Measurements from ENCODE around the gene RAP1GAP2. TPM values are rescaled to one million over a fixed set of nuclear protein-coding genes. Genes with fewer than 3 reads are reported as not detected.

Gene RAP1GAP2
- total RNA-seq, 1 donor from 2014 or later: 8.6 TPM

DNA sequence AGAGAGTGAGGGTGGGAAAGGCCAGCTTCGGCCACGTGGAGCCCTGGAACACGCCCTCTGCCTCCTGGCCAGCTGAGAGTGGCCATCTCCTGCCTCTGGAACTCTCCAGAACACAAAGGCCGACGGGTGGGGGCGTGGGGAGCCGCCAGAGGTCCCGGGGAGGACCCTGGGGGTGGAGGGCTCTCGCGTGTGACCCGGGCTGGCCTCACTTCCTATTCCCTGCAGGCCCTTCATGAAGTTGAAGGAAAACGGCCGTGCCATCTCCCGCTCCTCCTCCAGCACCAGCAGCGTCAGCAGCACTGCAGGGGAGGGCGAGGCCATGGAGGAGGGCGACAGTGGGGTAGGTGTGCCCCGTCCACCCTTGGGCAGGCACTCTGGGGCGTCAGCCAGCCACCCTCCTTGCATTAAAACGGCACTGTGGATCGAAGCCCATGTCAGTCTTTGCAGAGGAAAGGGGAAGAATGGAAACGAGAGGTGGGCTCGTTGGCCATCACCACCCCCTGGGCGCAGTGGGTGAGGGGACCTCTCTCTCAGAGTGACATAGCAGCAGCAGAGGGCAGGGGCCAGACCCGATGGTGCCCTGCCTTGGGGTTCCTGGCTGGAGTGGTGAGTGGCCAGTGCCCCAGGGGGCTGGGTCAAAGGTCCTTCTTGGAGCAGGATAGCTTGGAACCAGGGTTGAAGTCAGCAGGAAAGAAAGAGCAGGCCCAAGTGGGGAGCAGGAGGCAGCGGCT lies 230.1 kb downstream of the RAP1GAP2 start:
- Histone ChIP-seq H3K4me3 (ENCODE audit: insufficient read depth, low read depth, low read length) (no peak overlapping the region), H3K36me3 (ENCODE audit: insufficient read depth, low read length) (no peaks in the 10 kb centered on the region), H3K79me2 (ENCODE audit: insufficient read depth, low read length) (no peaks in the 10 kb centered on the region), H4K20me1 (ENCODE audit: insufficient read depth, low read length) (no peaks in the 10 kb centered on the region), H3K9me3 (ENCODE audit: insufficient read depth, low read depth, low read length) (peaks cover 15% of the 10 kb centered on the region), H2AFZ (ENCODE audit: low read depth, low read length) (no peak overlapping the region), H3K4me2 (ENCODE audit: low read length) (no peak overlapping the region), H3K27me3 (ENCODE audit: insufficient read depth, low read length) (no peaks in the 10 kb centered on the region), H3K27ac (ENCODE audit: low read depth, low read length) (no peak overlapping the region), H3K4me1 (ENCODE audit: insufficient read depth, low read length) (peaks cover 6% of the 10 kb centered on the region), H3K9ac (ENCODE audit: low read length) (no peak overlapping the region)
- FAIRE-seq: no peak
- TF ChIP-seq EZH2 (IDR thresholded peaks at IDR 0.05; ENCODE audit: insufficient read depth, low read length): no peak
- TF ChIP-seq, protein P1, sequence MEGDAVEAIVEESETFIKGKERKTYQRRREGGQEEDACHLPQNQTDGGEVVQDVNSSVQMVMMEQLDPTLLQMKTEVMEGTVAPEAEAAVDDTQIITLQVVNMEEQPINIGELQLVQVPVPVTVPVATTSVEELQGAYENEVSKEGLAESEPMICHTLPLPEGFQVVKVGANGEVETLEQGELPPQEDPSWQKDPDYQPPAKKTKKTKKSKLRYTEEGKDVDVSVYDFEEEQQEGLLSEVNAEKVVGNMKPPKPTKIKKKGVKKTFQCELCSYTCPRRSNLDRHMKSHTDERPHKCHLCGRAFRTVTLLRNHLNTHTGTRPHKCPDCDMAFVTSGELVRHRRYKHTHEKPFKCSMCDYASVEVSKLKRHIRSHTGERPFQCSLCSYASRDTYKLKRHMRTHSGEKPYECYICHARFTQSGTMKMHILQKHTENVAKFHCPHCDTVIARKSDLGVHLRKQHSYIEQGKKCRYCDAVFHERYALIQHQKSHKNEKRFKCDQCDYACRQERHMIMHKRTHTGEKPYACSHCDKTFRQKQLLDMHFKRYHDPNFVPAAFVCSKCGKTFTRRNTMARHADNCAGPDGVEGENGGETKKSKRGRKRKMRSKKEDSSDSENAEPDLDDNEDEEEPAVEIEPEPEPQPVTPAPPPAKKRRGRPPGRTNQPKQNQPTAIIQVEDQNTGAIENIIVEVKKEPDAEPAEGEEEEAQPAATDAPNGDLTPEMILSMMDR (IDR thresholded peaks at IDR 0.05; ENCODE audit: insufficient read depth, low read depth, low read length): no peak
- no peaks in the 10 kb centered on the region for H3K27me3 Mint-ChIP-seq (ENCODE audit: low read depth, unreplicated experiment)
- peaks cover 28% of the 10 kb centered on the region for H3K9me3 Mint-ChIP-seq (ENCODE audit: unreplicated experiment)
- peaks cover 4% of the 10 kb centered on the region for H3K4me1 Mint-ChIP-seq (ENCODE audit: low read depth, unreplicated experiment)
- H3K36me3 Mint-ChIP-seq (ENCODE audit: low read depth, unreplicated experiment): peaks cover 31% of the 10 kb centered on the region
- H3K27ac Mint-ChIP-seq (ENCODE audit: unreplicated experiment): no peak overlapping the region
- H3K4me3 Mint-ChIP-seq (ENCODE audit: unreplicated experiment): no peak overlapping the region
- no peak for DNase-seq (ENCODE audit: low read depth)

DNA sequence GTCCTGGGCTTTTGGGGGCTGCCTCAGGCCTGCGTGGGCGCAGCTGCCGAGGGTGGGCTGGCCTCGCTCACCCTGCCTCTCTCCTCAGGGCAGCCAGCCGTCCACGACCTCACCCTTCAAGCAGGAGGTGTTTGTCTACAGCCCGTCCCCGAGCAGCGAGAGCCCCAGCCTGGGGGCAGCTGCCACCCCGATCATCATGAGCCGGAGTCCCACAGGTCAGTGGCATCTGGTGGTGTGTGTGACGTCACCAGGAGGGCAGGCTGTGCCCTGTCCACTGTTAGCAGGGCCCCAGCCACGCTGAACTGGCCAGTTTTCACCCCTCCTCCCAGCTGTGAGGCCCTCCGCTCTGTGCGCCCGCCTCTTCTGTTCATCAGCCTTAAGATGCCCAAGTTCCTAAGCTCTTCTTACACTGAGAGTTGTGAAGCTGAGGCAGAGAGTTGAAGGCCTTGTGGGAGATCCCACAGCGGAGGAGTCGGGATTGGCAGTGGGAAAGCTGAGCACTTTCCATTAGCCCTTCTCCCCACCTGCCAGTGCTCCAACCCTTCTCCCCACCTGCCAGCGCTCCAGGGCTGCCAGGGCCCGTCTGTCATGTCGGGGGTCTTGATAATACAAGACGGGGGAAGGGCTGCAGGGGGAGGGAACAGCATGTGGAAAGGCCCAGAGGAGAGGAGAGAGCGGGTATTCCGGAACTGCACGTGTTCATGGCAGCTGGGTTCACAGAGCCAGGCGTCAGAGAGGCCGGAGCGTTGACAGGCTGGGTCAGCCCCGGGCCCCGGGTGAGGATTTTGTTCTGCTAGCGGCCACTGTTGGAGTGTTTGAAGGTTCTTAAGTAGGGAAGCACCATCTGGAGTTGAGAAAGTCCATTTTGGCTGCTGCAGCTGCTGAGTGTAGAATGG lies 230.9 kb downstream of the RAP1GAP2 start:
- Mint-ChIP-seq H3K4me1 (ENCODE audit: low read depth, unreplicated experiment) (peaks cover 4% of the 10 kb centered on the region), H3K36me3 (ENCODE audit: low read depth, unreplicated experiment) (peaks cover 29% of the 10 kb centered on the region), H3K4me3 (ENCODE audit: unreplicated experiment) (no peak overlapping the region), H3K27ac (ENCODE audit: unreplicated experiment) (no peak overlapping the region), H3K9me3 (ENCODE audit: unreplicated experiment) (peaks cover 24% of the 10 kb centered on the region), H3K27me3 (ENCODE audit: low read depth, unreplicated experiment) (no peaks in the 10 kb centered on the region)
- Histone ChIP-seq H3K27me3 (ENCODE audit: insufficient read depth, low read length) (no peaks in the 10 kb centered on the region), H2AFZ (ENCODE audit: low read depth, low read length) (no peak overlapping the region), H3K79me2 (ENCODE audit: insufficient read depth, low read length) (no peaks in the 10 kb centered on the region), H3K9me3 (ENCODE audit: insufficient read depth, low read depth, low read length) (peaks cover 12% of the 10 kb centered on the region), H3K4me2 (ENCODE audit: low read length) (no peak overlapping the region), H3K36me3 (ENCODE audit: insufficient read depth, low read length) (no peaks in the 10 kb centered on the region), H3K4me1 (ENCODE audit: insufficient read depth, low read length) (peaks cover 6% of the 10 kb centered on the region), H3K27ac (ENCODE audit: low read depth, low read length) (no peak overlapping the region), H4K20me1 (ENCODE audit: insufficient read depth, low read length) (no peaks in the 10 kb centered on the region), H3K9ac (ENCODE audit: low read length) (no peak overlapping the region), H3K4me3 (ENCODE audit: insufficient read depth, low read depth, low read length) (no peak overlapping the region)
- TF ChIP-seq EZH2 (IDR thresholded peaks at IDR 0.05; ENCODE audit: insufficient read depth, low read length): no peak
- TF ChIP-seq, protein P1 (IDR thresholded peaks at IDR 0.05; ENCODE audit: insufficient read depth, low read depth, low read length): no peak
- FAIRE-seq (no peak), DNase-seq (ENCODE audit: low read depth) (no peak)
